HepG2 (cell line): ENCODE results near the gene SNHG17. TPM values are rescaled to one million over a fixed set of nuclear protein-coding genes. Genes with fewer than 3 reads are reported as not detected.
A peak's percentile ranks its signal among the peaks of the same experiment; 100 is the strongest.

Experiments
- BCLAF1 ChIP-seq: fragments of 450-650 bp; IDR thresholded peaks from 2 replicates; pipeline ENCODE4 v1.6.1; 2017; ENCODE audit warnings: mild to moderate bottlenecking
- CEBPB ChIP-seq: IDR thresholded peaks from 2 replicates; pipeline ENCODE4 v1.6.1; 2011; ENCODE audit warnings: low read depth, low read length, improper control_type of control experiment, borderline replicate concordance
- CREM ChIP-seq, 2 experiments: sonication (generic) in 1 of 2; formaldehyde crosslinking in 1 of 2; IDR thresholded peaks; 2 replicates each; pipeline versions ENCODE4 v1.4.0 to v1.6.1; 2016 to 2020; ENCODE audit warnings: antibody characterized with exemption in 1 of 2, mild to moderate bottlenecking in 1 of 2, missing genetic modification reagents in 1 of 2
- FOXO1 ChIP-seq: sonication (generic); formaldehyde crosslinking; IDR thresholded peaks from 2 replicates; pipeline ENCODE4 v1.4.0; 2020; ENCODE audit warnings: missing genetic modification reagents
- GMEB1 ChIP-seq: sonication (generic); formaldehyde crosslinking; IDR thresholded peaks from 2 replicates; pipeline ENCODE4 v1.5.1; 2020; ENCODE audit warnings: missing genetic modification reagents, mild to moderate bottlenecking, borderline replicate concordance
- HDAC1 ChIP-seq: sonication (generic); formaldehyde crosslinking; IDR thresholded peaks from 2 replicates; pipeline ENCODE4 v1.5.1; 2020; ENCODE audit warnings: mild to moderate bottlenecking, missing genetic modification reagents
- HIVEP1 ChIP-seq: sonication (generic); formaldehyde crosslinking; IDR thresholded peaks from 2 replicates; pipeline ENCODE4 v1.4.0; 2020; ENCODE audit warnings: mild to moderate bottlenecking, missing genetic modification reagents
- IRF2 ChIP-seq: IDR thresholded peaks from 2 replicates; pipeline ENCODE4 v1.6.1; 2018; ENCODE audit warnings: missing genetic modification reagents, missing compliant biosample characterization
- ISL2 ChIP-seq: sonication (generic); formaldehyde crosslinking; IDR thresholded peaks from 2 replicates; pipeline ENCODE4 v1.5.0; 2020; ENCODE audit warnings: missing genetic modification reagents
- KAT2B ChIP-seq: fragments of 150-350 bp; IDR thresholded peaks from 2 replicates; pipeline ENCODE4 v1.6.1; 2014; ENCODE audit warnings: low read depth, low read length, borderline replicate concordance
- KLF11 ChIP-seq: IDR thresholded peaks from 2 replicates; pipeline ENCODE4 v1.6.1; 2016; ENCODE audit warnings: missing compliant biosample characterization
- KMT2A ChIP-seq: sonication (generic); formaldehyde crosslinking; IDR thresholded peaks from 2 replicates; pipeline ENCODE4 v1.4.0; 2020; ENCODE audit warnings: missing genetic modification reagents
- NR2F2 ChIP-seq: IDR thresholded peaks from 2 replicates; pipeline ENCODE4 v1.6.1; 2012; ENCODE audit warnings: low read depth, inconsistent platforms, borderline replicate concordance
- ONECUT2 ChIP-seq: sonication (generic); formaldehyde crosslinking; IDR thresholded peaks from 2 replicates; pipeline ENCODE4 v1.4.0; 2020; ENCODE audit warnings: missing genetic modification reagents
- REPIN1 ChIP-seq: sonication (generic); formaldehyde crosslinking; IDR thresholded peaks from 2 replicates; pipeline ENCODE4 v1.8.0; 2022; ENCODE audit warnings: missing genetic modification reagents, low read depth, mild to moderate bottlenecking, borderline replicate concordance
- TEAD3 ChIP-seq: optimal IDR thresholded peaks from 2 replicates; pipeline ENCODE3; 2016; ENCODE audit warnings: borderline replicate concordance
- ZC3H13 ChIP-seq: sonication (generic); formaldehyde crosslinking; IDR thresholded peaks from 2 replicates; pipeline ENCODE4 v1.8.1; 2023; ENCODE audit warnings: mild to moderate bottlenecking, missing genetic modification reagents, moderate library complexity
- ZNF430 ChIP-seq: sonication (generic); formaldehyde crosslinking; IDR thresholded peaks from 2 replicates; pipeline ENCODE4 v1.9.0; 2021; ENCODE audit warnings: mild to moderate bottlenecking, missing genetic modification reagents
- ZNF501 ChIP-seq: sonication (generic); formaldehyde crosslinking; IDR thresholded peaks from 2 replicates; pipeline ENCODE4 v1.5.1; 2020; ENCODE audit warnings: mild to moderate bottlenecking, moderate library complexity, missing genetic modification reagents
- polyA plus RNA-seq, 8 experiments: library from polyadenylated mRNA; depleted of rRNA in 3 of 8; stranded (reverse) in 7 of 8; unstranded in 1 of 8; fragments of >200 nt; fragmentation: Illumina TruSeq in 4 of 8; extraction: Trizol in 4 of 8; gene quantifications; 2 replicates each; pipeline versions ENCODE4 v1.2.1 to v1.2.3, GENCODE V29; 2011 to 2016; ENCODE audit warnings: low read depth in 4 of 8, missing spikeins in 1 of 8, mixed read lengths in 1 of 8; ENCODE audit not compliant: insufficient read depth in 1 of 8
- total RNA-seq, 5 experiments: library from RNA; depleted of rRNA; stranded (reverse); fragments of >200 nt; fragmentation: Illumina TruSeq; extraction: Trizol; gene quantifications; 2 replicates each; pipeline ENCODE4 v1.2.3, GENCODE V29; 2016; ENCODE audit warnings: low read depth in 1 of 5
- TF ChIP-seq, protein P1 (sequence below): sonication (generic); formaldehyde crosslinking; IDR thresholded peaks from 2 replicates; pipeline ENCODE4 v1.5.0; 2020; ENCODE audit warnings: missing genetic modification reagents
- TF ChIP-seq, protein P2 (sequence below): sonication (generic); formaldehyde crosslinking; IDR thresholded peaks from 2 replicates; pipeline ENCODE4 v1.5.0; 2020; ENCODE audit warnings: mild to moderate bottlenecking, missing genetic modification reagents, borderline replicate concordance

The SNHG17 gene
- total and polyA plus RNA-seq, 2 of the 13 experiments (the other 11 are each of a cell fraction or from before 2014, with no cell fraction given) = 26.2 to 41.2 TPM

GRCh38 chr20:38447931-38448675 is 13.0 kb upstream of the SNHG17 start (continued):
- TF ChIP-seq BCLAF1 (no peak), ONECUT2 (peak; percentile 26; the same call in 1 of the 2 replicates), ZNF501 (CRISPR knock-in tag) (peak; percentile 58; the same call in 1 of the 2 replicates), HDAC1 (peak; percentile 68), IRF2 (CRISPR knock-in tag) (peak; percentile 86), FOXO1 (CRISPR knock-in tag) (peak; percentile 88), KLF11 (CRISPR knock-in tag) (no peak), NR2F2 (no peak), CREM (IDR thresholded peaks at IDR 0.05) (peak; percentile 9; the same call in 1 of the 2 replicates), CREM (CRISPR knock-in tag; IDR thresholded peaks at IDR 0.05) (no peak), REPIN1 (peak; percentile 71), ISL2 (CRISPR knock-in tag) (peak; percentile 38; the same call in 1 of the 2 replicates), TEAD3 (CRISPR knock-in tag) (peak; percentile 25), HIVEP1 (CRISPR knock-in tag) (no peak), ZNF430 (peak; percentile 73; the same call in 1 of the 2 replicates), KMT2A (CRISPR knock-in tag) (0 out of 2 replicates have a peak, but pooled peaks have one; percentile 26), CEBPB (peak; percentile 67; the same call in 1 of the 2 replicates), KAT2B (no peak), ZC3H13 (0 out of 2 replicates have a peak, but pooled peaks have one; percentile 42), GMEB1 (CRISPR knock-in tag) (peak; percentile 50; the same call in 1 of the 2 replicates)
- TF ChIP-seq, protein P1, sequence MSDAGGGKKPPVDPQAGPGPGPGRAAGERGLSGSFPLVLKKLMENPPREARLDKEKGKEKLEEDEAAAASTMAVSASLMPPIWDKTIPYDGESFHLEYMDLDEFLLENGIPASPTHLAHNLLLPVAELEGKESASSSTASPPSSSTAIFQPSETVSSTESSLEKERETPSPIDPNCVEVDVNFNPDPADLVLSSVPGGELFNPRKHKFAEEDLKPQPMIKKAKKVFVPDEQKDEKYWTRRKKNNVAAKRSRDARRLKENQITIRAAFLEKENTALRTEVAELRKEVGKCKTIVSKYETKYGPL (CRISPR knock-in tag) = no peak
- TF ChIP-seq, protein P2, sequence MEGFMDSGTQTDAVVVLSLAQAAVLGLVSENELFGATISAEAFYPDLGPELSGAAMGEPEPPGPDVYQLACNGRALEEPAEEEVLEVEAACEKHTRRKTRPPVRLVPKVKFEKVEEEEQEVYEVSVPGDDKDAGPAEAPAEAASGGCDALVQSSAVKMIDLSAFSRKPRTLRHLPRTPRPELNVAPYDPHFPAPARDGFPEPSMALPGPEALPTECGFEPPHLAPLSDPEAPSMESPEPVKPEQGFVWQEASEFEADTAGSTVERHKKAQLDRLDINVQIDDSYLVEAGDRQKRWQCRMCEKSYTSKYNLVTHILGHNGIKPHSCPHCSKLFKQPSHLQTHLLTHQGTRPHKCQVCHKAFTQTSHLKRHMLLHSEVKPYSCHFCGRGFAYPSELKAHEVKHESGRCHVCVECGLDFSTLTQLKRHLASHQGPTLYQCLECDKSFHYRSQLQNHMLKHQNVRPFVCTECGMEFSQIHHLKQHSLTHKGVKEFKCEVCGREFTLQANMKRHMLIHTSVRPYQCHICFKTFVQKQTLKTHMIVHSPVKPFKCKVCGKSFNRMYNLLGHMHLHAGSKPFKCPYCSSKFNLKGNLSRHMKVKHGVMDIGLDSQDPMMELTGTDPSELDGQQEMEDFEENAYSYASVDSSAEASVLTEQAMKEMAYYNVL = peak; percentile 62; the same call in 1 of the 2 replicates
